Fibroblast of mammary gland (primary cell): ENCODE measurements around the gene TRAF3.

Experiments used
- DNase-seq: peaks from one replicate; pipeline ENCODE4 v3.0.0-alpha.2; 2010; ENCODE audit warnings: low read depth
- H3K4me3 ChIP-seq: 2 replicates; pipeline ENCODE4 v1.5.1; 2011; ENCODE audit warnings: low read depth, mild to moderate bottlenecking, low read length, moderate library complexity; ENCODE audit not compliant: control insufficient read depth
- TF ChIP-seq, protein P1 (sequence below): conservative IDR thresholded peaks from 2 replicates; pipeline ENCODE4 v1.5.1; 2011; ENCODE audit warnings: low read depth, low read length, inconsistent platforms; ENCODE audit not compliant: control insufficient read depth, insufficient read depth

Gene TRAF3

DNA sequence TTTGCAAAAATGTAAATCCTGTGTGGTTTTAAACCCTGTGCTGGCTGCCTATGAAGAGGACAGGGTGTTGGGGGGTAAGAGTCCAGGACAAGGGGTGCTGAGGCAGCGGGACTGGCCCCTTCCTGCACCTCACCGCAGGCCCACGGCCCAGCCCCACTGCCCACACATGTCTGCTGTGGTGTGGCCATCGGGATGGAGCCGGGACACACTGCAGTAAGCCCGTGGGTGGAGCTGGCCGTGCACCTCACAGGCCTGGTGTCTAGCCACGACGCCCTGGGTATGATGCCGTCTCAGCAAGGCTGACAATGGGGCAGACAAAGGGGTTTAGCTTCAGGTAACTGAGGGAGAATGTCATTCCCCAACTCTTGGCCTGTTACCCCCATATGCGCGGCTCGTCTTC is 164.8 kb downstream of the TRAF3 start:
- no peak for DNase-seq
- TF ChIP-seq, protein P1, sequence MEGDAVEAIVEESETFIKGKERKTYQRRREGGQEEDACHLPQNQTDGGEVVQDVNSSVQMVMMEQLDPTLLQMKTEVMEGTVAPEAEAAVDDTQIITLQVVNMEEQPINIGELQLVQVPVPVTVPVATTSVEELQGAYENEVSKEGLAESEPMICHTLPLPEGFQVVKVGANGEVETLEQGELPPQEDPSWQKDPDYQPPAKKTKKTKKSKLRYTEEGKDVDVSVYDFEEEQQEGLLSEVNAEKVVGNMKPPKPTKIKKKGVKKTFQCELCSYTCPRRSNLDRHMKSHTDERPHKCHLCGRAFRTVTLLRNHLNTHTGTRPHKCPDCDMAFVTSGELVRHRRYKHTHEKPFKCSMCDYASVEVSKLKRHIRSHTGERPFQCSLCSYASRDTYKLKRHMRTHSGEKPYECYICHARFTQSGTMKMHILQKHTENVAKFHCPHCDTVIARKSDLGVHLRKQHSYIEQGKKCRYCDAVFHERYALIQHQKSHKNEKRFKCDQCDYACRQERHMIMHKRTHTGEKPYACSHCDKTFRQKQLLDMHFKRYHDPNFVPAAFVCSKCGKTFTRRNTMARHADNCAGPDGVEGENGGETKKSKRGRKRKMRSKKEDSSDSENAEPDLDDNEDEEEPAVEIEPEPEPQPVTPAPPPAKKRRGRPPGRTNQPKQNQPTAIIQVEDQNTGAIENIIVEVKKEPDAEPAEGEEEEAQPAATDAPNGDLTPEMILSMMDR = no peak
- H3K4me3 ChIP-seq = no peak overlapping the region

DNA sequence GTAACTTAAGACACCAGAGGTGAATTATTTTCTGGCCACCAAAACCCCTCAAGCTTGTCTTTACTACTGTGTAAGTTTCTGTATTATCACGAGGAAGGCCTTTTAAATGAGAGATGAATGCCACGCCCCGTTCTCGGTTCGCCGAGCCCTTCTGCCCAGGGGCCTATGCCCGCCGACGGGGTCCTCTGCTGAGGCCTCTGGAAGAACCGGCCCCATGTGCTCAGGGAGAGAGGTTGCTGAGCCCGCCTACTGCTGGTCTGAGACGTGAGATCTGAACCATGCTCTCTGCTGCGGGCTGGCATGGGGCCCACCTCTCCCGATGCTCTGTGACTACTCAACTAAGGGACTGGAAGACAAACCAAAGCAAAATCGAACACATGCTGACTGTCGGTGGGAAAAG is 166.2 kb downstream of the TRAF3 start:
- DNase-seq = no peak
- no peak overlapping the region for H3K4me3 ChIP-seq
- TF ChIP-seq, protein P1 = no peak

DNA sequence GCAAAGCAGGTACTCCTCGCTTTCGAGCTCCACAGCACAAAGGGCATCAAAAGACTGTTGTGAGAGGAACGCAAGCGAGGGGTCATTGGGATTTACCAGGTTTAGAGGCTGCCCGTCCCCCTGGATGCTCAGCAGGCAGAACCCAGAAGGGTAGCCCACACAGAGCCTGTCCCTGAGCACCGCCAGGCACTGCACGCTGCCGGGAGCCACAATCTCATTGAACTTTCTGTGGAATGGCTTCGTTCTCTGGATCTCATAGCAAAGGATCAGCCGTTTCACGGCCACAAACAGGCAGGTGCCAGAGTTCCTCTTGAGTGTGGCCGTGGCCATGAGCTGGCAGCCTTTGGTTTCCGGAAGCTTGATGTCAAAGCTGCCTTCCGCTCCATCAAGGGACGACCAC is 166.7 kb downstream of the TRAF3 start:
- TF ChIP-seq, protein P1 = no peak
- H3K4me3 ChIP-seq = no peak overlapping the region
- DNase-seq = no peak

DNA sequence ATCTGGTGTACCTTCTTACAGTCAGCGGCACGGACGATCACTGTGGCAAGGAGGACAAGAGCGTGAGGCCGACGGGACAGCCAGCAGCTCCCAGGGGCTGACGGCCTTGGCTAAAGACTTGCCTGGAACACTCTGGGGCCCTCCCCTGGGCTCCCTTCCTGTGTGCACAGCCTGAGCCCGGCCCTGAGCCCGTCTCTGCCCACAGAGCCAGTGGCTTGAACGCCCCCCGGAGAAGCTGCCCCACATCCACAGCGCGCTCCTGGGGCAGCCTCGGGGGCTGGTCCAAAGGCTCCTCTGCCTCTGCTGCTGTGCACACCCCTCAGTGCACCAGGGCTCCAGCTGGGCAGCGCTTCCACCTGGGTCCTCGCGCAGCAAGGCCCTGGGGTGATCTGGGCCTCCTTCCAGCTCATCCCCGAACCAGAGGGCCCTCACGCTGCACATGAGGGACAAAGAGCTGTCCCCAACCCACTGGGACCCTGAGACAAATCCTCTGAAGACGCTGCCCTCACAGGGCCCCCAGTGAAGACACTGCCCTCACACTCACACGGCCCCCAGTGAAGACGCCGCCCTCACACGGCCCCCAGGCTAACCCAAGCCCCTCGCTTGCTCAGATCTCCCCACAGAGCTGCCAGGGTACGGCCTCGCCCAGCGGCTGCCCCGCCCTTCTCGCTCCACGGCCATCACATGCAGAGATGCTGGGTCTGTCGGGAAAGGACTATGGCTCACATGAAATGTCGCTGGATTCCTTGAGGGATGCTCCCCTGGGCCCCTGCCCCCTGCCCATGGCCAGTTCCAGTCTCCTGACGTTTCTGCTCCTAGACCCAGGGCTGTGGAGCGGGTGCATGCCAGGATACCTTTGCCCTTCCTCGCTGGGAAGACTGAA is 167.4 kb downstream of the TRAF3 start:
- no peak for DNase-seq
- TF ChIP-seq, protein P1 = no peak
- no peak overlapping the region for H3K4me3 ChIP-seq

DNA sequence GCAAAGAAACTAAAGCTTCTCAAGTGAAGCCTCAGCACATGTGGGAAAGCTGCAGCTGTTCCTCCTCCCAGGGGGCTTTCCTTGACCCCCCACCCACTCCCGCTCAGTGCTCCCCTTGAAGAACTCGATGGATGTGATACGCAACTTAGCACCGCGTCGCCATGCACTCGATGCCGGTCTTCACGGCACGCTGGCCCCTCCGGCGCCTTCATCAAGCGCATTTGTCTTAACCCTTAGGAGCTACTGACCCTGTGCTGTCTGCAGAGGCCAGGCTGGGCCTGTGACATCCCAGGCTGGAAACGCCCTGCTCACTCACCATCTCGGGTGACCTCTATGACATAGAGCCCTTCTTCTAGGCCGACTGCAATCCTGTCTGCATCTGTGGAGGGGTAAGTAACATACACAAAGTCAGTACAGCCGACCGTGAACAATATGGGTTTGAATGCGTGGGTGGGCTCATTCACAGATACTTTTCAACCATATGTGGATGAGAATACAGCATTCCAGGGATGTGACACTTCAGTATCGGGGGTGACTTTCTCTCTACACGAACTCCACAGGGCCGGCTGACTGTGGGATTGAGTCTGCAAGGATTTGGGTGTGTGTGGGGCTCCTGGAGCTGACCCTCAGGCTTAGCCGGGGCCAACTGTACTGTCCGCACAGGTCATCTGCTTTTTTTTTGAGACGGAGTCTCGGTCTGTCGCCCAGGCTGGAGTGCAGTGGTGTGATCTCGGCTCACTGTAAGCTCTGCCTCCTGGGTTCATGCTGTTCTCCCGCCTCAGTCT is 168.3 kb downstream of the TRAF3 start:
- H3K4me3 ChIP-seq = no peak overlapping the region
- DNase-seq = peak; percentile 25
- TF ChIP-seq, protein P1 = no peak

DNA sequence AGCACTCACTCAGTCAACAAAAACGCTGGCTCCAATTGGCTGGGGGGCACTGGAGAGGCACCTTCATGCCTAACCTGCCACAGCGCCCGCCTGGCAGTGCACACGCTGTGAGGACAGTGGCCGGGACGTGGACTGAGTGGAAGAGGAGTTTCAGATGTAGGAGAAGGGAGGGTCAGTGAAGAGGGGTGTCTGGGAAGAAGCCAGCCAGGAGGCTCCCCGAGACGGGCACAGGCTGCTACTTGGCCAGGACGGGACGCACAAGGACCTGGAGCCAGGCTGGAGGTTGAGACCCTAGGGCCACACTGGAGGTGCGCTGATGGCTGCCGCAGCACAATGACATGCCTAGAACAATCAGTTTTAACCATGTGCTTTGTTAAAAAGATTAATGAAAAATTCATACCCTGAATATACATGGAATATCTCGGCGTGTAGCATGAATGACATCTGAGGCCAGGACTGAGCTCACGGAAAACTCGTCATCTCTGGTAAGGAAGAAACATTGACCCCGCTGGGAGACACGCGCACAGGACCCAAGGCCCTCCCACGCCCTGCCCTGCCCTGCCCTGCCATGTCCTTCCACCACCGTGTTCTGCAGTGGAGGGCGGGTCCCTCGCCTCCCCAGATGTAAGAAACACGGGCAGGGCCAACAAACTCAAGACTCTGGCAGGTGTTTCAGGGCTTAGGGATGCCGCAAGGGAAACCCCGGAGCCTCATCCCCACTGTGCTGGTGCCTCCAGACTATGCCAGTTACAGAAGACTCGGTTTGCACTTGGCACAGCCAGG is 170.3 kb downstream of the TRAF3 start:
- no peak overlapping the region for H3K4me3 ChIP-seq
- no peak for DNase-seq
- TF ChIP-seq, protein P1 = no peak
